GM19099 (cell line): Measurements from ENCODE around the gene EFCAB10.
A peak's percentile ranks its signal among the peaks of the same experiment; 100 is the strongest.

ENCODE experiments used
- POLR2A ChIP-seq: IDR thresholded peaks from 3 replicates; pipeline ENCODE4 v1.6.1; 2011; ENCODE audit warnings: low read depth; ENCODE audit not compliant: insufficient read length; ENCODE audit errors: extremely low read depth

The EFCAB10 gene

DNA sequence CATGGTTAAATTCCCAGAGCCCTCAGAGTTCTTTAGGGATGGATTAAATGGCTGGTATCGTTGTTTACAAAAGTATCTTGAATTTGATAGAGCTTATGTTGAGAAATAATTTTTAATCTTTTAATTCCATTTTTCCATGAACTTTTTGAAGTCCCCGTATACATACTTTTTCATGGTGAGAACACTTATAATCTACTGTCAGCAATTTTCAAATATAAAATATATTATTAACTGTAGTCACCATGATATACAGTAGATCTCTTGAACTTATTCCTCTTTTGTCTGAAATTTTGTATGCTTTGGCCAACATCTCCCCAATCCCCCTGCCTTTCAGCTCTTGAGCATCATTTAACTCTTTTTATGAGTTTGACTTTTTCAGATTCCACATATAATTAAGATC lies 9.4 kb downstream of the EFCAB10 start:
- no peak for TF ChIP-seq POLR2A

DNA sequence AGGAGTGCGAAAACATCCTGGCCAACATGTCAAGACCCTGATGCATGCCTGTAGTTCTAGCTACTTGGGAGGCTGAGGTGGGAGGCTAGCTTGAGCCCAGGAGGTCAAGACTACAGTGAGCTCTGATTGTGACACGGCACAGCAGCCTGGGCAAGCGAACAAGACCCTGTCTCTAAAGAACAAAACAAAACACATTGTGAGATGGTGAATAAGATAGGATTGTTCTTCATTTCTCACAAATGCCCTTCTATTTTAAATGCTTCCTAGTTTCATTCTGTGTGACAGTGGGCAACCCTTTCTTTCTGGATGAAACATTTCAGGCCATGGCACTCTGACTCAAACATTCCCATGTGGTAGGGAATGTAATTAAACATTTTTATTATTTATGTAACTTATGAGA lies 13.5 kb downstream of the EFCAB10 start:
- TF ChIP-seq POLR2A: no peak

DNA sequence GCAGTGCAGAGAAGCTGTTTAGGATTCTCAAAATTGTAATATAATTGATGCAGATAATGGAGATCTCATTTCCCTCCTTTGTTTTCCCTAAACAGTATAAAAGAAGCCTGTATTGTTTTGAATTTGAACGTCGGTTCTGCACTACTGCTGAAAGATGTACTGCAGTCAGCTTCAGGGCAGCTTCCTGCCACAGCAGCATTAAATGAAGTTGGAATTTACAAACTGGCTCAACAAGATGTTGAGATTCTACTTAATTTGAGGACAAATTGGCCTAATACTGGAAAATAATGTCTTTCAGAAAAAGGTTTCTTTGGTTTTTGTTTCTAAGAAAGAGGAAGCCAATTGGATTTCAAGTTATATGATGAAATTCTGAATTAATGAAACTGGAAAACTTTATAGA lies 14.3 kb downstream of the EFCAB10 start:
- no peak for TF ChIP-seq POLR2A

DNA sequence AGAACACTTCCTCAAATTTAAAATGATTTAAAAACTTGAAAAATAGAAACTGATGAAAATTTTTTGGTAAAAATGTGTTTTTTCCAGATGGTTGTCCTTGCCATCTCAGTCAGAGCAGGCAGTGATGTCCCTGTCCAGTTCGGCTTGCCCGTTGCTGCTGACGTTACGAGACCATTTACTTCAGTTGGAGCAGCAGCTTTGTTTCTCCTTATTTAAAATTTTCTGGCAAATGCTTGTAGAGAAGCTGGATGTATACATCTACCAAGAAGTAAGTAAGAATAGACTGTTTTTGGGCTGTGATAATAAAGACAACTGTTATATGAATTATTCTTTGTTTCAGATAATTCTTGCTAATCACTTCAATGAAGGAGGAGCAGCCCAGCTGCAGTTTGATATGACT lies 16.1 kb downstream of the EFCAB10 start:
- no peak for TF ChIP-seq POLR2A

DNA sequence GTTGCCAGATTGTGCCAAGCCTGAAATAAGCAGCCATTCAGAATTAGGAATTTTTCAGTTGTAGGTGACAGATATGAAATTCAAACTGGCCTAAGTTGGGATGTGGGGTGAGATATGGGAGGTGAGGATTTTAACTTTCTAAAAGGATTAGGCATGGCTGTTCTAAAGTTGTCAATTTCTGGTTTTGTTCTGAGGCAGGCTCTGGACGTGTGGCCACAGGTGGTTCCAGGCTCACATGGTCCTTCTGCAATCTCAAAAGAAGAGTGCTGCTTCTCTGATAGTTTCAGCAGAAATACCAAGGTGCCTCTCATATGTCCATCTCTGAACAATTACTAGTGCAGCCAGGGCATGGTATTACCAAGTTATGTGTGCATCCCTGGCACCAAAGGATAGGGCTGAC lies 21.4 kb downstream of the EFCAB10 start:
- no peak for TF ChIP-seq POLR2A

DNA sequence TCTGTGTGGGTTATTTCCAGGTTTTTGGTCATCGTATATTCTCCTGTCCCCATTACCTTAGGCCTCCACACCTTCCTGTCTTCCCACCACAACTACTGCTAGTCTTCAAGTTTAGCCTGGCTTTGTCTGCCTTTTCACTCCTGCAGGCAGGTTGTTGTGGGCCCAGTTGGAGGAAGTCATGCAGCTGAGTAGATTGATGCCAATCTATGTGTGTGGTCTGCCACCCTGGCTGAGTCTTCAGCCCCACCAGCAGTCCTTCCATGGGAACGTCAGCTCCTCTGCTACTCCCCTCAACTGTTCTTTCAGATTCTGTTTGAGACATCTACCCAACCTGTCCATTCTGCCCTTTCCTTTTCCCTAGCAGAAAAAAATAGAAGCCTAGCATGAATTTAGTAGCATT lies 43.0 kb downstream of the EFCAB10 start:
- TF ChIP-seq POLR2A: no peak

DNA sequence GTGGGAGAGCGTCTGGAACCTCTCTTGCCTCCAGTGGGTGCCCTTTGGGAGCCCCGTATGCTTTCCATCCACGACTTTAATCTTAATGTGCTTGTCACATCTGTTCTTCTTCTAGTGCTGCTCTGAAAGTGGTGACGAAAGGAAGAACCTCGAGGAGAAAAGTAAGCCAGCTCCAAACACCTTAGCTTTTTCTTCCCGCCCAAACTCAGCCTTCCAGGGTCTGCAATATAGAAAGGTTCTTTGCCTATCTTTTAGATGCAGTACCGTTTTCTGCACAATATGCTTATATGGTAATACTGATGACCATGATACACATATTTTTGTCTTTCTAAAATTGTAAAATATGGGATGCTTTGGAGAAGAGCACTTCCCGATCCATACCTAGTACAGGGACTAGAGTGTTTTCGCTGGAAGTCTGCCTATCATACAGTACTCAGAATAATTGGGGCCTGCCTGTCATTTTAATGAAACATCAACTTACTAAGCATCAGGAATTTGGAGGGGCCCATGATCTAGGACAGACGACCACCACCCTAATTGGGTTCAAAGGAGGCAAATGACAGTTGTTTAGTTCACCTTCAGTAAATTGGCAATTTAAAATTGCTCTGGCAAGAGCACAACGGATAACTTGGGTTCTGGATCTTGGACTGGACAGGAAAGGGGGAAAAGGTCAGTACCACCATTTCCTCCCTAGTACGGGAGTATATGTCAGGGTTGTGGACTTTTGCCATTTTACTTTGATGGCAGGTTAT lies 48.4 kb downstream of the EFCAB10 start:
- no peak for TF ChIP-seq POLR2A

DNA sequence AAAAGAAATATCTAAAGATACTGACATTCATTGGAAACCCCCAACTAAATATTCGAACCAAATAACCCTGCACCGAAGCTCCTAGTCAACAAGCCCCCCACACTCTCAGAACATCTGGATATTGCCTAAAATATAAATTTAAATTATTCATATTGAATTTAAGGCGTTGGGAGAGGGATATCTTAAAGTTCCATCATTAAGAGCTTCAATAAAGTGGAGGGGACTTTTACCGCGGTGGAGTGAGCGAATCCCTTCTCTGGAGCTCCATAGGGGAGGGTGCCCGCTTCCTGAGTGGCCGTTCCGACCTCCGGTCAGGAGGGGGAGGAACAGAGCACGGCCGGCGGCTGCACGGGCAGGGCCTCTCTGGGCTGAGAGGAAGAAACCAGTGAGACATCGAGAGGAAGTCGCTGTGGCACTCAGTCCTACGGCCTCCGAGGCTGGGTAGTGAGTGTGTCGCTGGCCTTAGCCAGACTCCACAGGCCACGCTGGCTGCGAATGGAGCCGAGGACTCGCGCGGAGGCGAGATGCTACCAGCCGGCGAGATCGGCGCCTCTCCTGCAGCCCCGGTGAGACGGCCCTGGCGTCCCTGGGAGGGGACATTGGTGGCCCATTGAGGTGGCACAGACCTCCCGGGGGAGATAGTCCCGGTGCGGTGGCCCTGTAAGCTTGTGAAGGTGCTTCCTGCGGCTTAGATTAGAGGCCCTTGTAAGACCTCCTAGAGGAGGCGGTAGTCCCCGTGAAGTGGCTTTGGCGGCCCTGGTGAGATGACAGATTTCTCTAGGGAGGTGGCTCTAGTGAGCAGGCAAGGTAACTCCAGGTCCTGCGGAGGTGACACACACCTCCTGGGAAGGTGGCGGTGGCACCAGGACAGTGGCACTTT lies 49.3 kb downstream of the EFCAB10 start, which contains the start of gene RINT1:
TSS of gene RINT1 (plus strand) at position 410 of the 880 bp plus-strand sequence. CDS start at position 525, 115 bp downstream.
- peak; percentile 99 for TF ChIP-seq POLR2A

DNA sequence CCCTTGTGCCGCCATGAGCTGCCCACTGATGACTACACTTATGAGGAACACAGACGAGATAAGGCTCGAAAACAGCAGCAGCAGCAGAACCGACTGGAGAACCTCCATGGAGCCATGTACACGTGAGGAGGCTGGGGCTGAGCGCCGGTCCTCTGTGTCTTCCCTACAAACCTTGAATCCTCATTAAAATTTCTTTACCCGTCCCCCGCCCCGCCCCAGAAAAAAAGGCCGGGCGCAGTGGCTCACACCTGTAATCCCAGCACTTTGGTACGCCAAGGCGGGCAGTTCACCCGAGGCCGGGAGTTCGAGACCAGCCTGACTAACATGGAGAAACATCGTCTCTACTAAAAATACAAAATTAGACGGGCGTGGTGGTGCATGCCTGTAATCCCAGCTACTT lies 50.7 kb downstream of the EFCAB10 start:
- TF ChIP-seq POLR2A: no peak

DNA sequence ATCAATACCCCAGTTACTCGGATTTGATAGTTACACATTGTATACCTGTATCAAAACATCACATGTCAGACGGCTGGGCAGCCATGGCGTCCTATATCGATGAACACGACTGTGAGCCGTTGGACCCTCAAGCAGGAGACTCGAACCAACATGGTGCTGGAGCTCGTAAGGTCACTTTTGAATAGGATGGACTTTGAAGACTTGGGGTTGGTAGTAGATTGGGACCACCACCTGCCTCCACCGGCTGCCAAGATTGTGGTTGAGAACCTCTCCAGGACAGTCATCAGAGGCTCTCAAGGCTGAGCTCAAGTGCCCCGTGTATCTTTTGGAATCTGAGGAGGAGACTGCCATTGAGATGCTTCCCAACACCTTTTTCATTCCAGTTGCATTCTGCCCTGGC lies 51.2 kb downstream of the EFCAB10 start:
- TF ChIP-seq POLR2A: no peak

DNA sequence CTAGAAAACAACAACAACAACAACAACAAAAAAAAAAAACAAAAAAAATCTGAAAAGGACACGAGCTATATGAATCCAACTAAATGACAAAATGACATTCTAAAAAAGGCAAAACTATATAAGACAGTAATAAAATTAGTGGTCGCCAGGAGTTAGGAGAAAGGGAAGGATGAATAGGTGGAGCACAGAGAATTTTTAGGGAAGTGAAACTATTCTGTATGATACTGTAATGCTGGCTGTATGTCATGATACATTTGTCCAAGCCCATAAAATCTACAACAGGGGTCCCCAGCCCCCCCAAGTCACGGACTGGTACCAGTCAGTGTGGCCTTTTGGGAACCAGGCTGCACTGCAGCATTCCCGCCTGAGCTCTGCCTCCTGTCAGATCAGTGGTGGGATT lies 56.5 kb downstream of the EFCAB10 start:
- TF ChIP-seq POLR2A: no peak

DNA sequence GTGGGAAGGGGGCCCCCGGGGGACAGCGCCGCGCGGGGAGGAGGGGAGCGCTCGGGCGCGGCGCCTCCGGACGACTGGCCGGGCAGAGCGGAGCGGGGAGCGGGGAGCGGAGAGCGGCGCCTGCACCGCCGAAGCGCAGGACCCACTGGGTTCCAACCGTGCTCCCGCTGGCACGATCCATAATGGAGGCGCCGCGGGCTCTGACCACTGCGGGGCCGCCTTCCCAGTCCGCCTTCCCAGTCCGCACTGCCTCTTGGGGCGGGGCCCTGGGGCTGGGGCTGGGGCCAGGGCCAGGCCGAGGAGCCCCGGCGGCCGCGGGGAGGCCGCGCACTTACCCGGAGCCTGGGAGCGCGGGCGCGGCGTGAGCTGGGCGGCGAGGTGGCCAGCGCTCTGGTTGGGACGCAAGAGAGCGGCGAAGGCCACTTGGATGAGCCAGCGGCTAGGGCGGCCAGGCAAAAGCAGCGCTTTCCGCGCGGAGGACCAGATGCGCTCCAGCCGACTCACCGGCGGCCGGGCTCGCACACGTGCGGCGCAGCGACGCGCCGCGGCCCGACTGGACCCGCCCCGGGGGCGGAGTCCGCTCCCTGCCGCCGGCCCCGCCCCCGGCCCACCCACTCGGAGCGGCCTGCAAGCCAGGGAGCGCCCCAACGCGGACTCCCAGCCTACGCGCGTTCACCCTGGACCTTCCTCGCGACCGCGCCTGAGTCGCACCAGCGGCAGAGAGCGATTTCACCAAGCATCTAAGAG lies 59.4 kb downstream of the EFCAB10 start, which contains the start of gene PUS7:
TSS of gene PUS7 (minus strand) at position 555 of the 747 bp plus-strand sequence. CDS start 13,759 bp downstream, outside the sequence.
- TF ChIP-seq POLR2A: peak; percentile 86

DNA sequence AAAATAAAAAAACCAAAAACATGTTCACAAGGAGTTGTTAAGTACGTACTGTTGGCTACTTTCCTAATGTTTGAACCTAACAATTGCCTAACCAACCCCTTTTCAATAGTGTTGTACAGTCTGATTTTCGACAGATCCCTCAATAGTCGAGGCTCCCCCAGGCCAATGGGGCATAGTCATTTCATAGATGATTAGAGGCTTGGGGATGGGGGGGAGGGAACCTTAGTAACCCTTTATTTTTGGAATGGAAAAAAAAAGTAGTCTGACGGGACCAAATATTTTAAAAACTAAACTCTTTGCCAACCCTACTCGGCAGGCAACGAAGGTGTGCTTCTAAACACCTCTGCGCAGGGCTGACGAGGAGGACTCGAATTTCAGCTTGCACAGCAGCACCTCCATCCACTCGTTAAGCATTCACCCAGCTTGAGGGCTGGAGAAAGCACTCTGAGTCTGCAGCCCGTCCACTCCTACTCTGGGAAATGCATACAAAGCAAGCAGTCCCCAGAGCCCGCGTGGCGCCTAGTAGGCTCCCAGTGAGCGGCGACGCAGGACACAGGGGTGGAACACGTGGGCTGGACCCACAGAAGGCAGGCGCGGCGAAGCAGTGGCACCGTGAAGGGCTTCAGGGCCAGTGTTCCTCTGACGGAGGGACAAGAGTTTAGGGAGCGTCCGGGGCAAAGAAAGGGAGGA lies 60.1 kb downstream of the EFCAB10 start:
- no peak for TF ChIP-seq POLR2A

DNA sequence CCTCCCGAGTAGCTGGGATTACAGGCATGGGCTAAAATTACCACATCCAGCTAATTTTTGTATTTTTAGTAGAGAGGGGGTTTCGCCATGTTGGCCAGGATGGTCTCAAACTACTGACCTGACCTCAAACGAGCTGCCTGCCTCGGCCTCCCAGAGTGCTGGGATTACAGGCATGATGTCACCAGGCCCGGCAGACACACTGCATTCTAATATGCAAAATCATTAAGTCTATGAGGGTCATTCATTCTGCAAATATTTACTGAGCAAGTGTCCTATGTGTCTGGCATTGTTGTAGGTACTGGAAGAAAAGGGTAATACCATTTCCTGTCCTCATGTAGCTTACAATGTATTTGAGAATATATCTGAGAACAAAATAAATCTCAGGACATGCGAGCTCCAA lies 61.9 kb downstream of the EFCAB10 start:
- TF ChIP-seq POLR2A: no peak
